Fibroblast of skin of back (primary cell): Measurements from ENCODE around the gene DNAH6.

Experiments
- DNase-seq: peaks from one replicate; pipeline ENCODE4 v3.0.0-alpha.2; 2013

Gene DNAH6

GRCh38 chr2:84800194-84800805, 284.0 kb downstream of the DNAH6 start:
- no peak for DNase-seq

GRCh38 chr2:84801811-84802210, 285.5 kb downstream of the DNAH6 start:
- no peak for DNase-seq

- DNase-seq: peak; percentile 5
These were observed 289.1 kb downstream of the DNAH6 start for GRCh38 chr2:84805250-84805958.

- DNase-seq: peak; percentile 98
These were observed 290.8 kb downstream of the DNAH6 start for GRCh38 chr2:84807063-84807485.

- DNase-seq: no peak
These were observed 292.0 kb downstream of the DNAH6 start for GRCh38 chr2:84808279-84808678.

- no peak for DNase-seq
These were observed 295.6 kb downstream of the DNAH6 start for GRCh38 chr2:84811839-84812431.

- peak; percentile 46 for DNase-seq
These were observed 298.8 kb downstream of the DNAH6 start for GRCh38 chr2:84815146-84815545.

GRCh38 chr2:84816426-84817026, 300.2 kb downstream of the DNAH6 start:
- no peak for DNase-seq

- no peak for DNase-seq
These were observed 300.9 kb downstream of the DNAH6 start for GRCh38 chr2:84817239-84817655.

- no peak for DNase-seq
These were observed 305.5 kb downstream of the DNAH6 start for GRCh38 chr2:84821806-84822205.

GRCh38 chr2:84823229-84823628, 306.9 kb downstream of the DNAH6 start:
- no peak for DNase-seq

- DNase-seq: no peak
These were observed 307.5 kb downstream of the DNAH6 start for GRCh38 chr2:84823788-84824187.

- DNase-seq: no peak
These were observed 311.8 kb downstream of the DNAH6 start for GRCh38 chr2:84827978-84828575.

- DNase-seq: no peak
These were observed 313.4 kb downstream of the DNAH6 start for GRCh38 chr2:84829693-84830092.

GRCh38 chr2:84830095-84830494, 313.8 kb downstream of the DNAH6 start:
- peak; percentile 6 for DNase-seq

- no peak for DNase-seq
These were observed 314.6 kb downstream of the DNAH6 start for GRCh38 chr2:84830758-84831500.

GRCh38 chr2:84832772-84833461, 316.6 kb downstream of the DNAH6 start:
- DNase-seq: peak; percentile 43

- DNase-seq: no peak
These were observed 317.3 kb downstream of the DNAH6 start for GRCh38 chr2:84833481-84834150.

- DNase-seq: no peak
These were observed 319.9 kb downstream of the DNAH6 start for GRCh38 chr2:84836215-84836614.

GRCh38 chr2:84838434-84839145, 322.3 kb downstream of the DNAH6 start:
- peak; percentile 72 for DNase-seq
